ENCODE results near the gene ST8SIA5.

Gene ST8SIA5

DNA sequence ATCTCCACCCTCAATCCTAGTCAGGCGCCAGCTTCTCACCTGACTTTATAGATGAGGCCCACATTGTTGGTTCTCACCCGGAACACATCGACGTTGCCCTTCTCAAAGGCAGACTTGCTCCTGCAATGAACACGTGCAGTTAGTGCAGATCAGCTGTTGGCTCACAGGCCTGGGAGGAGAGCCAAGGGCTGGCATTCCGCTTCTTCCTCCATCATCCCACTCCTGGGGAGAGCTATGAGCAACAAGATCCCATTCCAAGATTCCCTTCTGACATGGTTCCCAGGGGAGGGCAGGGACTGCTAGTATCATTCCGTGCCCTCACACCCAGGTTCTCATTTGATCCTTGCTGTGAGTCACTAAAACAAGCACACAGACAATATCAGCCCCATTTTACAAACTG, 114.9 kb downstream of the ST8SIA5 start:
- no peak overlapping the region for H3K4me3 ChIP-seq (ENCODE audit: low read depth, low read length)
- TF ChIP-seq, protein P1, sequence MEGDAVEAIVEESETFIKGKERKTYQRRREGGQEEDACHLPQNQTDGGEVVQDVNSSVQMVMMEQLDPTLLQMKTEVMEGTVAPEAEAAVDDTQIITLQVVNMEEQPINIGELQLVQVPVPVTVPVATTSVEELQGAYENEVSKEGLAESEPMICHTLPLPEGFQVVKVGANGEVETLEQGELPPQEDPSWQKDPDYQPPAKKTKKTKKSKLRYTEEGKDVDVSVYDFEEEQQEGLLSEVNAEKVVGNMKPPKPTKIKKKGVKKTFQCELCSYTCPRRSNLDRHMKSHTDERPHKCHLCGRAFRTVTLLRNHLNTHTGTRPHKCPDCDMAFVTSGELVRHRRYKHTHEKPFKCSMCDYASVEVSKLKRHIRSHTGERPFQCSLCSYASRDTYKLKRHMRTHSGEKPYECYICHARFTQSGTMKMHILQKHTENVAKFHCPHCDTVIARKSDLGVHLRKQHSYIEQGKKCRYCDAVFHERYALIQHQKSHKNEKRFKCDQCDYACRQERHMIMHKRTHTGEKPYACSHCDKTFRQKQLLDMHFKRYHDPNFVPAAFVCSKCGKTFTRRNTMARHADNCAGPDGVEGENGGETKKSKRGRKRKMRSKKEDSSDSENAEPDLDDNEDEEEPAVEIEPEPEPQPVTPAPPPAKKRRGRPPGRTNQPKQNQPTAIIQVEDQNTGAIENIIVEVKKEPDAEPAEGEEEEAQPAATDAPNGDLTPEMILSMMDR (IDR thresholded peaks at IDR 0.05; ENCODE audit: insufficient read depth, low read depth, low read length, missing control alignments), result no peak
- DNase-seq (ENCODE audit: low read depth), result no peak

DNA sequence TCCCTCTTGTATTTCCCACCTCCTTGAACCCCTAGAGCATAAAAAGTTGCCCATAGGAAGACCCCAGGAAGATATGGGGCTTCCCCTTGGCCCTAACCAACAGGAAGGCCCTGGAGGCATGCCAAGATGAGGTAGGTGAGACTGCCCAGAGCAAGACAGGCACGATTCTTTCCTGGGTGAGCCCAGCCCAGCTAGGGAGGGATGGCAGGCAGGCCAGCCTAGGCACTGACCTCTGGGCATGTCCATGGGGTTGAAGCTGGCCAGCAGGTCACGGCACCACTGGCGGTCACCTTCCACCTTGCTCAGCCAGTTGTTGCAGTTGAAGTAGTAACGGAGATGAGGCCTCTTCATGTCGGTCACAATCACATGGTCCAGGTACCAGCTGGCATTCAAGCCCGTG, 117.5 kb downstream of the ST8SIA5 start:
- H3K4me3 ChIP-seq (ENCODE audit: low read depth, low read length), result no peak overlapping the region
- no peak for DNase-seq (ENCODE audit: low read depth)
- TF ChIP-seq, protein P1 (IDR thresholded peaks at IDR 0.05; ENCODE audit: insufficient read depth, low read depth, low read length, missing control alignments), result no peak

DNA sequence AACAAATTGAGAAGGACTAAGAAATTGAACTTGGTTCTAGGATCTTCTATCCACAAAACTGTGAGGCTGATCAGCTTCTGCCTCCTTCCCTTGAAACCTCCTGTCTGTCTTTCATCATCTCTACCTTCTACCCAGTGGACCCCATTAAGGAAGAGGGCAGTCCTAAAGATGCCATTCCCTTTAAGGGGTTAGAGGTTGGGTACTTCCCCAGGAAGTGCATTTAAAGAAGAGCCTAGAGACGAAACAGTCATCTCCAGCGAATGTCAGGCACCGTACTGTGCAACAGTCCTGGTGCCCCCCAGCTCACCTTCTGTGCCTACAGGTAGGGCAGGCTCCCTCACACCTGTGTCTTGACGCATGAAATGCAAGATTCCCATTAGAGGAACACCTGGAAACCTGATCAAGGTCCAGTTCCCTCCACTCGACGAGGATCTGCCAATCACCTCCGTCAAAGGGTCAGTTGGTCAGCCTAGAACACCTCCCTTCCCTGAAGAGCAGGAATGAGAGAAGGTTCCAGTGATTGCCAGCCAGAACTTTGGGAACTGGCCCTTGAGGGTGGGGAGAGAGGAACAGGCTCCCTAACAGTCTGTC, 120.7 kb downstream of the ST8SIA5 start:
- no peak for DNase-seq (ENCODE audit: low read depth)
- TF ChIP-seq, protein P1 (IDR thresholded peaks at IDR 0.05; ENCODE audit: insufficient read depth, low read depth, low read length, missing control alignments), result no peak
- no peak overlapping the region for H3K4me3 ChIP-seq (ENCODE audit: low read depth, low read length)

DNA sequence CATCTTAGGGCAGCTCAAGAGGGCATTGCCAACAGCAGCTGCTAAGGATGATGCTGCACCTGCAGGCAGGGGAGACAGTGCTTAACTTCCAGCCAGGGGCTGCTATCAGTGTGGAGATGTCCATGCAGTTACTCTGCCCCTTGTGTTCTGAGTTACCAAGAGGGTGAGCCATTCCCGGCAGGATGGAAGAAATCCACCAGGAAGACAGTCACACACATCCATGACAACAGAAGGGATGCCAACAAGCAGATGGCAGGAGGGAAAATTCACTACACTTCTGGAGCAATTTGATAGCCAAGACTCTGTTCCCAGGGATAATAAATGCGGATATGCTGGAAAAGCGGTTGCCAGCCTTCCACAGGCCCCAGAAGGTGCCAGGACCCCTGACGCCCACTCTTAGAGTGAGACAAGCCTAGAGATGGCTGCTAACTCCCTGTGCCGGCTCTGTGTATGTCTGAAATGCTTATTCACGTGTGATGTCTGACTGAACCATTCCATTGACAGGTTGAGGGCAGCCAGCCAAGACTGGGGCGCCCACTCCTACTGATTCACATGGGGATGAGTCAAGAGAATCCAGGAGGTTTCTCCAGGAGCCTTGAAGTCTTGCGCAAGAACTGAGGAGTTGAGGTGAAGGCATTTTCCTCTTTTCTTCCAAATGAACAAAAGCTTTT, 124.3 kb downstream of the ST8SIA5 start:
- DNase-seq (ENCODE audit: low read depth), result no peak
- no peak overlapping the region for H3K4me3 ChIP-seq (ENCODE audit: low read depth, low read length)
- TF ChIP-seq, protein P1 (IDR thresholded peaks at IDR 0.05; ENCODE audit: insufficient read depth, low read depth, low read length, missing control alignments), result no peak

DNA sequence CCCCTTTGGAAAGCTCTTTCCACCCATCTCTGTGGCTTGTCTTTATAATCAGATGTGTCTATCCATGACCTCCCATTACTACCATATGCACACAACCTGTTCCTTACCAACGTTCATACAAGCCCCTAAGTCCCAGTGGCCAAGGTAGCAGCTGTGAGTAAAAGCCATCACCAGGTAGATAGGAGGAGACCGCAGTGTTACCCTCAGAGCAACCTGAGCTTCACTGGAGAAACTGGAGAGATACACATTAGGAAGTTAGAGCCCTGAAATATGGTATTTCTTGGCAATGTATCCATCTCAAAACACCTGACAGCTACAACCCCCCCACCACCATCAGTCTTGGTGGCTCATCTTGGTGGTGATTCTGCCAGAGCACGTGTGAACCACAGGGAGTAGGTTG, 125.9 kb downstream of the ST8SIA5 start:
- TF ChIP-seq, protein P1 (IDR thresholded peaks at IDR 0.05; ENCODE audit: insufficient read depth, low read depth, low read length, missing control alignments), result no peak
- no peak for DNase-seq (ENCODE audit: low read depth)
- H3K4me3 ChIP-seq (ENCODE audit: low read depth, low read length), result no peak overlapping the region

DNA sequence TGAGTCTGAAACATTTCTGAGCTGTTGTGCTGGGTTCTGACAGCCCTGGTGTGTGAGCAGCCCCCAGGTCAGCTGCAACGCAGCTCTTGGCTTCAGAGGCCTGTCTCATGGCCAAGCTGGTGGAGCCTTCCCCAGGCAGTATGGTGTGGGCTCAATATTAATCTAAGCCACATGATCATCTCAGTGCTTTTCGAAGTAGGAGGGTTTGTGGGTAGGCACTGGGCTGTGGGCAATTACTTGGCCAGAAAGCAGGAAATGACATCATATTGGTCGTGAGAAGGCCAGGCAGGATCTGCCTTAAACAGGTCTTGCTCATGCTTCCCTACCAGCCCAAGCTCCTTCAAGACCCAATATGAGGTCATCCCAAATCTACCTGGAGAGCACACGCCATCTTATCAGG, 126.7 kb downstream of the ST8SIA5 start:
- TF ChIP-seq, protein P1 (IDR thresholded peaks at IDR 0.05; ENCODE audit: insufficient read depth, low read depth, low read length, missing control alignments), result no peak
- DNase-seq (ENCODE audit: low read depth), result peak; percentile 49

DNA sequence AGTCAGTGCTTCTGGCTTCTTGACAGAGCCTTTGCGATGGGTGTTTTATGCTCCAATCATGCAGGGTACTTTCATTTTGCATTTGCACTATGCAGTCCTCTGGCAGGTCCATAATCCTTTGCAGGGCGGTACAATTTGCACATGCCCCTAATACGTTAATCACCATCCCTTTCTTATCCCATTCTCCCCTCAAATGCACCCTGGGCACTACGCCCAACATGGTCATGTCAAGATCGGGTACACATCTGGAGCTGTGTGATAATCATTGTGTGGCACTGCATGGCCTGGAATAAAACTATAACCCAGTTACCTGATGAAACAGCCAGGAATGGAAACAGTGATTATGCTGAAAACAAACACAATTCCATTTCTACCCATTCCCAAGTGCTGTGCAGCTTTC, 127.5 kb downstream of the ST8SIA5 start:
- TF ChIP-seq, protein P1 (IDR thresholded peaks at IDR 0.05; ENCODE audit: insufficient read depth, low read depth, low read length, missing control alignments), result no peak
- no peak for DNase-seq (ENCODE audit: low read depth)
- no peak overlapping the region for H3K4me3 ChIP-seq (ENCODE audit: low read depth, low read length)

More for the DNA sequence above, 126.7 kb downstream of the ST8SIA5 start:
- no peak overlapping the region for H3K4me3 ChIP-seq (ENCODE audit: low read depth, low read length)

Measured in GM12865 (cell line).